Activated CD8-positive, alpha-beta T cell treated with anti-CD3 and anti-CD28 coated beads for 36 hours (primary cell): ENCODE measurements around the gene ADGRD2. TPM values are rescaled to one million over a fixed set of nuclear protein-coding genes. Genes with fewer than 3 reads are reported as not detected.

Source experiments
- ATAC-seq: fragments of 200-7000 bp; cut with Tn5 transposase; one replicate; pipeline ENCODE4 v1.10.0; 2021; ENCODE audit warnings: mild to moderate bottlenecking, moderate library complexity
- CTCF ChIA-PET: fragments of 350-600 bp; sonication (Branson Sonifier 250); formaldehyde crosslinking; loops from one replicate; lab custom pipeline; 2021; ENCODE audit warnings: antibody characterized with exemption; lab: Charles Lee
- POLR2A ChIA-PET: fragments of 350-600 bp; sonication (Branson Sonifier 250); formaldehyde crosslinking; loops from one replicate; lab custom pipeline; 2021; ENCODE audit warnings: antibody characterized with exemption; lab: Charles Lee
- DNase-seq: peaks from one replicate; pipeline ENCODE4 v3.0.0-alpha.2; 2020
- H3K27ac Mint-ChIP-seq: one replicate; pipeline ENCODE4 v1.8.0; 2021; ENCODE audit warnings: mild to moderate bottlenecking, mixed read lengths
- H3K27me3 Mint-ChIP-seq: one replicate; pipeline ENCODE4 v1.8.0; 2021; ENCODE audit warnings: mixed read lengths
- H3K36me3 Mint-ChIP-seq: one replicate; pipeline ENCODE4 v1.8.0; 2021; ENCODE audit warnings: low read depth, mixed read lengths
- H3K4me1 Mint-ChIP-seq: one replicate; pipeline ENCODE4 v1.8.0; 2021; ENCODE audit warnings: low read depth, mixed read lengths
- H3K4me3 Mint-ChIP-seq: one replicate; pipeline ENCODE4 v1.8.0; 2021; ENCODE audit warnings: mild to moderate bottlenecking, moderate library complexity, mixed read lengths
- H3K9me3 Mint-ChIP-seq: one replicate; pipeline ENCODE4 v1.8.0; 2021; ENCODE audit warnings: mixed read lengths
- CTCF ChIP-seq: fragments of 200-600 bp; IDR thresholded peaks from one replicate; pipeline ENCODE4 v1.8.0; 2022; ENCODE audit warnings: antibody characterized with exemption, mild to moderate bottlenecking
- intact Hi-C: fragments of 100-400 bp; cut with micrococcal nuclease; formaldehyde crosslinking; loops from one replicate; pipeline ENCODE4 v1.10.0; 2022
- total RNA-seq, 2 experiments: library from RNA; stranded (reverse); gene quantifications; one replicate each; pipeline ENCODE4 v1.2.3, GENCODE V29; 2021

Gene ADGRD2
- total RNA-seq, 2 experiments from 2014 or later, result not detected

GRCh38 chr9:124521142-124521541 is 70.9 kb downstream of the ADGRD2 start:
- no peak overlapping the region for H3K27ac Mint-ChIP-seq
- POLR2A ChIA-PET, result no interaction called here
- peaks cover 4% of the 10 kb centered on the region for H3K27me3 Mint-ChIP-seq
- DNase-seq, result no peak
- no peak for ATAC-seq
- CTCF ChIA-PET, result no interaction called here
- no peaks in the 10 kb centered on the region for H3K4me1 Mint-ChIP-seq
- H3K9me3 Mint-ChIP-seq, result no peaks in the 10 kb centered on the region
- intact Hi-C loops, result no loop called here
- no peaks in the 10 kb centered on the region for H3K36me3 Mint-ChIP-seq
- H3K4me3 Mint-ChIP-seq, result no peak overlapping the region
- TF ChIP-seq CTCF, result no peak

GRCh38 chr9:124522121-124523098 is 72.2 kb downstream of the ADGRD2 start:
- Mint-ChIP-seq H3K27ac (no peak overlapping the region), H3K27me3 (peaks cover 4% of the 10 kb centered on the region), H3K9me3 (no peaks in the 10 kb centered on the region), H3K4me3 (no peak overlapping the region), H3K4me1 (no peaks in the 10 kb centered on the region), H3K36me3 (no peaks in the 10 kb centered on the region)
- ChIA-PET CTCF (interaction anchor here (0.6 to 2.6 kb wide), 3 partner anchors 15 to 103 kb away, joined by 3 to 13 read pairs (median 4); no protein-coding TSS in a partner anchor), POLR2A (no interaction called here)
- intact Hi-C loops, result no loop called here
- DNase-seq (no peak), ATAC-seq (no peak)
- no peak for TF ChIP-seq CTCF

GRCh38 chr9:124526174-124526573 is 75.9 kb downstream of the ADGRD2 start:
- H3K4me1 Mint-ChIP-seq, result no peaks in the 10 kb centered on the region
- DNase-seq, result no peak
- peaks cover 3% of the 10 kb centered on the region for H3K27me3 Mint-ChIP-seq
- H3K27ac Mint-ChIP-seq, result no peak overlapping the region
- no peaks in the 10 kb centered on the region for H3K9me3 Mint-ChIP-seq
- TF ChIP-seq CTCF, result no peak
- no peak overlapping the region for H3K4me3 Mint-ChIP-seq
- ChIA-PET POLR2A (no interaction called here), CTCF (interaction anchor here (1.7 kb wide), 1 partner anchor 11 kb away, joined by 7 read pairs; no protein-coding TSS in a partner anchor)
- intact Hi-C loops, result no loop called here
- no peak for ATAC-seq
- no peaks in the 10 kb centered on the region for H3K36me3 Mint-ChIP-seq

GRCh38 chr9:124527781-124528180 is 77.5 kb downstream of the ADGRD2 start:
- intact Hi-C loops, result no loop called here
- TF ChIP-seq CTCF, result no peak
- no peak for DNase-seq
- no peak overlapping the region for H3K4me3 Mint-ChIP-seq
- no peak for ATAC-seq
- H3K9me3 Mint-ChIP-seq, result no peaks in the 10 kb centered on the region
- CTCF ChIA-PET, result interaction anchor here (1.5 to 1.7 kb wide), 2 partner anchors 8 to 9 kb away, joined by 4 to 7 read pairs; no protein-coding TSS in a partner anchor
- no peaks in the 10 kb centered on the region for H3K4me1 Mint-ChIP-seq
- POLR2A ChIA-PET, result no interaction called here
- H3K36me3 Mint-ChIP-seq, result no peaks in the 10 kb centered on the region
- no peaks in the 10 kb centered on the region for H3K27me3 Mint-ChIP-seq
- H3K27ac Mint-ChIP-seq, result no peak overlapping the region

Other genes with a start within 250 kb of the ADGRD2 start
- gene NEK6, start 192.5 kb upstream of the ADGRD2 start, total RNA-seq, result 10 to 100 TPM; 20.2 to 21.8 TPM
- 100 to 1,000 TPM; 155 to 170 TPM for gene PSMB7, start 35.0 kb upstream of the ADGRD2 start, total RNA-seq
- not detected for gene NR5A1, start 56.9 kb downstream of the ADGRD2 start, total RNA-seq